GM19239 (cell line): ENCODE results near the gene PDHA1.

Source experiments
- DNase-seq: peaks from one replicate; pipeline ENCODE4 v3.0.0; 2011; ENCODE audit warnings: low spot score; ENCODE audit not compliant: insufficient read length
- FAIRE-seq: peaks from 2 replicates; lab custom pipeline; 2011; peaks lifted over from hg19 to GRCh38; lab: Jason Lieb, UNC

Gene PDHA1

GRCh38 chrX:19343535-19344408 is at the start of gene PDHA1:
Gene PDHA1 (plus strand): TSS chrX:19343927. CDS start chrX:19344038, 111 bp downstream.
- DNase-seq (peak; percentile 62), FAIRE-seq (peak; percentile 96)

- FAIRE-seq (peak; percentile 62), DNase-seq (no peak)
Measured at GRCh38 chrX:19303256-19303880, 40.4 kb upstream of the PDHA1 start.

GRCh38 chrX:19326567-19326966 is 17.2 kb upstream of the PDHA1 start:
- DNase-seq (no peak), FAIRE-seq (no peak)

- DNase-seq (no peak), FAIRE-seq (no peak)
Measured at GRCh38 chrX:19331831-19332230, 11.9 kb upstream of the PDHA1 start.

GRCh38 chrX:19332983-19333382 is 10.7 kb upstream of the PDHA1 start:
- no peak for DNase-seq
- no peak for FAIRE-seq

- FAIRE-seq = peak; percentile 96
Measured at GRCh38 chrX:19334945-19335626, 8.6 kb upstream of the PDHA1 start.

GRCh38 chrX:19342331-19342906 is 1.3 kb upstream of the PDHA1 start:
- FAIRE-seq (peak; percentile 51), DNase-seq (no peak)

More at GRCh38 chrX:19334945-19335626, 8.6 kb upstream of the PDHA1 start:
- DNase-seq = no peak

GRCh38 chrX:19343085-19343534 is 617 bp upstream of the PDHA1 start:
- no peak for FAIRE-seq

GRCh38 chrX:19344661-19345060 is 934 bp downstream of the PDHA1 start:
- DNase-seq (no peak), FAIRE-seq (peak; percentile 95)

More at GRCh38 chrX:19343085-19343534, 617 bp upstream of the PDHA1 start:
- DNase-seq = no peak

GRCh38 chrX:19347916-19348315 is 4.2 kb downstream of the PDHA1 start:
- DNase-seq = no peak
- no peak for FAIRE-seq

GRCh38 chrX:19349264-19349663 is 5.5 kb downstream of the PDHA1 start:
- no peak for DNase-seq
- peak; percentile 8 for FAIRE-seq

GRCh38 chrX:19350941-19351384 is 7.2 kb downstream of the PDHA1 start:
- DNase-seq = no peak

GRCh38 chrX:19354625-19355024 is 10.9 kb downstream of the PDHA1 start:
- DNase-seq (no peak), FAIRE-seq (no peak)

More at GRCh38 chrX:19350941-19351384, 7.2 kb downstream of the PDHA1 start:
- FAIRE-seq = peak; percentile 96

- FAIRE-seq (no peak), DNase-seq (no peak)
Measured at GRCh38 chrX:19358521-19358920, 14.8 kb downstream of the PDHA1 start.

- DNase-seq = no peak
- FAIRE-seq = no peak
Measured at GRCh38 chrX:19360903-19361302, 17.2 kb downstream of the PDHA1 start.

- DNase-seq = no peak
- no peak for FAIRE-seq
Measured at GRCh38 chrX:19361701-19362100, 18.0 kb downstream of the PDHA1 start.

- FAIRE-seq (no peak), DNase-seq (no peak)
Measured at GRCh38 chrX:19368576-19368975, 24.8 kb downstream of the PDHA1 start.

- no peak for FAIRE-seq
- DNase-seq = no peak
Measured at GRCh38 chrX:19370061-19370460, 26.3 kb downstream of the PDHA1 start.

GRCh38 chrX:19372170-19372546 is 28.4 kb downstream of the PDHA1 start:
- DNase-seq = peak; percentile 43
- FAIRE-seq = peak; percentile 94
